GM19397 (cell line): ENCODE results near the gene FAM98B.
A peak's percentile ranks its signal among the peaks of the same experiment; 100 is the strongest.

Experiments
- ATAC-seq: cut with Tn5 transposase; IDR thresholded peaks from one replicate; pipeline ENCODE4 v1.9.1; 2021; ENCODE audit warnings: mild to moderate bottlenecking, moderate library complexity; ENCODE audit not compliant: unreplicated experiment

Gene FAM98B

GRCh38 chr15:38460543-38460942 lies 6.6 kb downstream of the FAM98B start:
- ATAC-seq, result no peak

GRCh38 chr15:38461066-38461833 lies 7.3 kb downstream of the FAM98B start:
- no peak for ATAC-seq

- ATAC-seq, result no peak
These were observed 10.0 kb downstream of the FAM98B start for GRCh38 chr15:38463893-38464292.

GRCh38 chr15:38464675-38465074 lies 10.7 kb downstream of the FAM98B start:
- ATAC-seq, result no peak

- no peak for ATAC-seq
These were observed 16.9 kb downstream of the FAM98B start for GRCh38 chr15:38470816-38471215.

GRCh38 chr15:38471974-38472373 lies 18.0 kb downstream of the FAM98B start:
- ATAC-seq, result no peak

GRCh38 chr15:38474155-38474757 lies 20.3 kb downstream of the FAM98B start:
- peak; percentile 96 for ATAC-seq

- no peak for ATAC-seq
These were observed 21.4 kb downstream of the FAM98B start for GRCh38 chr15:38475361-38475760.

- no peak for ATAC-seq
These were observed 22.2 kb downstream of the FAM98B start for GRCh38 chr15:38476120-38476519.

- ATAC-seq, result no peak
These were observed 23.7 kb downstream of the FAM98B start for GRCh38 chr15:38477637-38478036.

- ATAC-seq, result no peak
These were observed 25.3 kb downstream of the FAM98B start for GRCh38 chr15:38479266-38479665.

GRCh38 chr15:38479756-38480155 lies 25.8 kb downstream of the FAM98B start:
- no peak for ATAC-seq

- ATAC-seq, result no peak
These were observed 27.2 kb downstream of the FAM98B start for GRCh38 chr15:38481113-38481512.

GRCh38 chr15:38481761-38482160 lies 27.8 kb downstream of the FAM98B start:
- ATAC-seq, result no peak

GRCh38 chr15:38482572-38482971 lies 28.6 kb downstream of the FAM98B start:
- ATAC-seq, result no peak

GRCh38 chr15:38486936-38487335 lies 33.0 kb downstream of the FAM98B start:
- no peak for ATAC-seq

GRCh38 chr15:38487378-38487777 lies 33.5 kb downstream of the FAM98B start:
- no peak for ATAC-seq

- ATAC-seq, result no peak
These were observed 36.5 kb downstream of the FAM98B start for GRCh38 chr15:38490242-38490922.

GRCh38 chr15:38496151-38496550 lies 42.2 kb downstream of the FAM98B start:
- ATAC-seq, result no peak

GRCh38 chr15:38499651-38500050 lies 45.7 kb downstream of the FAM98B start:
- ATAC-seq, result no peak

- no peak for ATAC-seq
These were observed 49.6 kb downstream of the FAM98B start for GRCh38 chr15:38503496-38503895.
